Measurements from ENCODE around the gene ADAM33.

DNA sequence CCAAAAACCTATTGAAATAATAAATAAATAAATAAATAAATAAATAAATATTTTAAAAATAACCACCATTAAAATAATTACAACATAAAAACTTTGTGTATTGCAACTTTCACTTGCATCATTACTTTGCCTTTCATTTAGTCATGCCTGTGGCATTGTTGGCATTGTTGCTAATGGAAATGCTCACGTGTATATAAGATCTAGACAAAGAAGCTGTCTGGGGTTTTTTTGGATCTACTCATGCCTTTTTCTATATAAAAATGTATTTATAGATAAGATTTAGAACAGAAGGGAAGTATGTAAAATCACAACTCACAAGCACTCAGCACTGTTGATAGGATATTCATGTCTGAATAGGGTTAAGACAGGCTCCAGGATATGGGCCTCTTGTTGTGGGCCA is 46.5 kb downstream of the ADAM33 start:
- no peak for TF ChIP-seq EZH2 (IDR thresholded peaks at IDR 0.05; ENCODE audit: low read depth)
- TF ChIP-seq, protein P1, sequence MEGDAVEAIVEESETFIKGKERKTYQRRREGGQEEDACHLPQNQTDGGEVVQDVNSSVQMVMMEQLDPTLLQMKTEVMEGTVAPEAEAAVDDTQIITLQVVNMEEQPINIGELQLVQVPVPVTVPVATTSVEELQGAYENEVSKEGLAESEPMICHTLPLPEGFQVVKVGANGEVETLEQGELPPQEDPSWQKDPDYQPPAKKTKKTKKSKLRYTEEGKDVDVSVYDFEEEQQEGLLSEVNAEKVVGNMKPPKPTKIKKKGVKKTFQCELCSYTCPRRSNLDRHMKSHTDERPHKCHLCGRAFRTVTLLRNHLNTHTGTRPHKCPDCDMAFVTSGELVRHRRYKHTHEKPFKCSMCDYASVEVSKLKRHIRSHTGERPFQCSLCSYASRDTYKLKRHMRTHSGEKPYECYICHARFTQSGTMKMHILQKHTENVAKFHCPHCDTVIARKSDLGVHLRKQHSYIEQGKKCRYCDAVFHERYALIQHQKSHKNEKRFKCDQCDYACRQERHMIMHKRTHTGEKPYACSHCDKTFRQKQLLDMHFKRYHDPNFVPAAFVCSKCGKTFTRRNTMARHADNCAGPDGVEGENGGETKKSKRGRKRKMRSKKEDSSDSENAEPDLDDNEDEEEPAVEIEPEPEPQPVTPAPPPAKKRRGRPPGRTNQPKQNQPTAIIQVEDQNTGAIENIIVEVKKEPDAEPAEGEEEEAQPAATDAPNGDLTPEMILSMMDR (conservative IDR thresholded peaks at IDR 0.05): no peak
